ENCODE measurements around the gene IL1RAP.

Gene IL1RAP

GRCh38 chr3:190593075-190593474, 79.2 kb downstream of the IL1RAP start:
- TF ChIP-seq CTCF (IDR thresholded peaks at IDR 0.05; ENCODE audit: poor library complexity, severe bottlenecking), result no peak
- H3K9me3 ChIP-seq (ENCODE audit: severe bottlenecking), result no peaks in the 10 kb centered on the region
- DNase-seq (ENCODE audit: low spot score) (no peak), ATAC-seq (ENCODE audit: low read depth) (no peak)
- H3K4me1 ChIP-seq (ENCODE audit: insufficient read depth, poor library complexity, severe bottlenecking), result peaks cover 18% of the 10 kb centered on the region
- H3K36me3 ChIP-seq (ENCODE audit: low read depth), result peaks cover 18% of the 10 kb centered on the region
- H3K4me3 ChIP-seq (ENCODE audit: severe bottlenecking), result no peak overlapping the region
- no peak overlapping the region for H3K27ac ChIP-seq (ENCODE audit: poor library complexity, severe bottlenecking)
- H3K27me3 ChIP-seq (ENCODE audit: insufficient read depth, poor library complexity, severe bottlenecking), result no peaks in the 10 kb centered on the region

- no peak for TF ChIP-seq CTCF (IDR thresholded peaks at IDR 0.05; ENCODE audit: poor library complexity, severe bottlenecking)
- no peak for ATAC-seq (ENCODE audit: low read depth)
- H3K9me3 ChIP-seq (ENCODE audit: severe bottlenecking), result no peaks in the 10 kb centered on the region
- peaks cover 22% of the 10 kb centered on the region for H3K36me3 ChIP-seq (ENCODE audit: low read depth)
- H3K4me1 ChIP-seq (ENCODE audit: insufficient read depth, poor library complexity, severe bottlenecking), result peaks cover 18% of the 10 kb centered on the region
- H3K27me3 ChIP-seq (ENCODE audit: insufficient read depth, poor library complexity, severe bottlenecking), result no peaks in the 10 kb centered on the region
- no peak overlapping the region for H3K4me3 ChIP-seq (ENCODE audit: severe bottlenecking)
- no peak overlapping the region for H3K27ac ChIP-seq (ENCODE audit: poor library complexity, severe bottlenecking)
- DNase-seq (ENCODE audit: low spot score), result no peak
These were observed 80.3 kb downstream of the IL1RAP start for GRCh38 chr3:190594171-190594570.

DNA sequence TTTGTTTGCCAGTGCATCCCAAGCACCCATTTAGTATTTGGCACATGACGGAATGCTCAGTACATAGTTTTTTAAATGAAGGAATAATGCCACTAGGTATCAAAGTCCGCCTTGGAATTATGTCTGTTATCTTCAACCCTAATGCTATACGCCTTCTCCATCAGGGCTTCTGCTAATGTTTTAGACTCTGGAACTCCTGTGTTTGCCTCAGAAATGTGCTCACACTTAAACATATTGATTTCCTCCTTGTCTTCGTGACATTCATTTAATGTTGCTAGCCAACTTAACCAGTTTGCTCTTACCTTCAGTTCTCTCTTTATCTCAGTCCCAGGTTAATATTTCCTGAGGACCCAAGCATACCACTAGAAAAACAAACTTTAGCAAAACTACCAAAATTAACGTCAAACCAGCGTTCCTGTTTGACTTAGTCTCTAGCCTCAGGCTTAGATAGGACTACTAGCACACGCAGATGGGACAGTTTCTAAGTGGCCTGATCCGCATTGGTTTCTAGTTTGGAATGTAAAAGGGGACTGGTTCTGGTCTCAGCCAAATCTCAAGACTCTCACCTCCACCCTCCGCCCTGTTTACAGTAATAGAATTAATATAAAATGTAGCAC, 81.4 kb downstream of the IL1RAP start:
- no peak overlapping the region for H3K27ac ChIP-seq (ENCODE audit: poor library complexity, severe bottlenecking)
- no peak for DNase-seq (ENCODE audit: low spot score)
- H3K36me3 ChIP-seq (ENCODE audit: low read depth), result peaks cover 28% of the 10 kb centered on the region
- no peak for TF ChIP-seq CTCF (IDR thresholded peaks at IDR 0.05; ENCODE audit: poor library complexity, severe bottlenecking)
- no peaks in the 10 kb centered on the region for H3K27me3 ChIP-seq (ENCODE audit: insufficient read depth, poor library complexity, severe bottlenecking)
- H3K4me3 ChIP-seq (ENCODE audit: severe bottlenecking), result no peak overlapping the region
- H3K4me1 ChIP-seq (ENCODE audit: insufficient read depth, poor library complexity, severe bottlenecking), result peaks cover 18% of the 10 kb centered on the region
- H3K9me3 ChIP-seq (ENCODE audit: severe bottlenecking), result no peaks in the 10 kb centered on the region
- no peak for ATAC-seq (ENCODE audit: low read depth)

DNA sequence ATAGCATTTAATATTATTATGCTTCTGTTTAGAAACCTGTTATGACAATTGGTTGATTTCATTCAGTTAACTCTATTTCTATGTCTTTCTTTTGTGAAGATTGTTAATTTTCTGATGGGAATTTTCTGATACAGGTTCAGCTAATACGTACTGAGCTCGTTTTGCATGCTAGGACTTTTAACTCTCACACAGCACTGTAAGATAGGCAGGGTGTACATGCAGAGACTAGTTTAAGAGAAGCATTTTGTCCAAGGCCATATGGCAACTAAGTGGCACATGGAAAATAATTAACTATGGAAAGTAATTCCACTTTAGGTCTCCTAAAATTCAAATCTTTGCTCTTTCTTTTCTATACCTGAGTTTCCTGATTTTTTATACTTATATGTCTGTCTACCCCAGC, 81.9 kb downstream of the IL1RAP start:
- TF ChIP-seq CTCF (IDR thresholded peaks at IDR 0.05; ENCODE audit: poor library complexity, severe bottlenecking), result no peak
- Histone ChIP-seq H3K36me3 (ENCODE audit: low read depth) (peaks cover 32% of the 10 kb centered on the region), H3K4me1 (ENCODE audit: insufficient read depth, poor library complexity, severe bottlenecking) (peaks cover 18% of the 10 kb centered on the region), H3K4me3 (ENCODE audit: severe bottlenecking) (no peak overlapping the region), H3K27ac (ENCODE audit: poor library complexity, severe bottlenecking) (peak overlapping the region; percentile 16), H3K9me3 (ENCODE audit: severe bottlenecking) (no peaks in the 10 kb centered on the region), H3K27me3 (ENCODE audit: insufficient read depth, poor library complexity, severe bottlenecking) (no peaks in the 10 kb centered on the region)
- no peak for DNase-seq (ENCODE audit: low spot score)
- no peak for ATAC-seq (ENCODE audit: low read depth)
